ENCODE results near the gene HAGH.
"Not testable (repeated sequence)": the region's sequence is repeated elsewhere in the genome, so short reads cannot be mapped to it uniquely, and the experiment has no call there.

HAGH gene

DNA sequence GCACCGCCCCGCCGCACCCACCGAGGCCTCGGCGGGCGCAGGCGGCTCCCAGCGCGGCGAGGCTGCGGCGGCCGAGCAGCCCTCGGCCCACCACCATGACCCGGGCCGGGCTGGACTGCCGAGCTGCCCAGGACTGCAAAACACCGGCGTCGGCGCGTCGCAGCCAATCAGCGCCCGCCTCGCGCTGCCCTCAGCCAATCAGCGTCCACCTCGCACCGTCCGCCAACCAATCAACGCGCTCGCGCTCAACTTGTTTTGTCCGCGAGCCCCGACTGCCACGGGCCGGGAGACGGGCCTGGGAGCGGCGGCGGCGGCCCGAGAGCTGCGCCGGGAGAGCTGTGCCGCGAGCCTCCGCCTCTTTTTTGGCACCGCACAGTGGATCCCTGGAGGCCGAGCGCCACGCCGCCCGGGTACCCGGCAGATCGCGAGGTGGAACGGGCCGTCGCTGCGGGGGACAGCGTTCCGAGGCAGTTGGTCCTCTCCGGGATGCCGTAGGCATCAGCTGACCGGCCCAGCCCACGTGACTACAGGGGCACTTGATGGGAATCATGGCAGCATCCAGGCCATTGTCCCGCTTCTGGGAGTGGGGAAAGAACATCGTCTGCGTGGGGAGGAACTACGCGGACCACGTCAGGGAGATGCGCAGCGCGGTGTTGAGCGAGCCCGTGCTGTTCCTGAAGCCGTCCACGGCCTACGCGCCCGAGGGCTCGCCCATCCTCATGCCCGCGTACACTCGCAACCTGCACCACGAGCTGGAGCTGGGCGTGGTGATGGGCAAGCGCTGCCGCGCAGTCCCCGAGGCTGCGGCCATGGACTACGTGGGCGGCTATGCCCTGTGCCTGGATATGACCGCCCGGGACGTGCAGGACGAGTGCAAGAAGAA, at the start of gene HAGH, which contains the start of gene FAHD1:
TSS of gene HAGH (minus strand) at position 135 of the 883 bp plus-strand sequence. CDS start at position 97, 38 bp downstream.
TSS of gene FAHD1 (plus strand) at position 516 of the 883 bp plus-strand sequence. CDS start at position 549, 33 bp downstream.
- DNase-seq (ENCODE audit: low read depth), result peak; percentile 68

DNA sequence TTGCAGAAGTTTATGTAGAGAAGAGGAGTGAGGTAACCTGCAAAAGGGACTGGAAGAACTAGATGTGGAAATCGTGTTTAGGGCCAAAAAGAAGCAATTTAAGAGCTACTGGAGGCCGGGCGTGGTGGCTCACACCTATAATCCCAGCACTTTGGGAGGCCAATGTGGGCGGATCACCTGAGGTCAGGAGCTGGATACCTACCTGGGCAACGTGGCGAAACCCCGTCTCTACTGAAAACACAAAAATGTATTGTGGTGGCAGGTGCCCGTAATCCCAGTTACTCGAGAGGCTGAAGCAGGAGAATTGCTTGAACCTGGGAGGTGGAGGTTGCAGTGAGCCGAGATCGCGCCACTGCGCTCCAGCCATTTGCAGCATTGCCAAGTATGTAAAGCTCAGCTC, 49.4 kb upstream of the HAGH start:
- not testable (repeated sequence) for DNase-seq (ENCODE audit: low read depth)

DNA sequence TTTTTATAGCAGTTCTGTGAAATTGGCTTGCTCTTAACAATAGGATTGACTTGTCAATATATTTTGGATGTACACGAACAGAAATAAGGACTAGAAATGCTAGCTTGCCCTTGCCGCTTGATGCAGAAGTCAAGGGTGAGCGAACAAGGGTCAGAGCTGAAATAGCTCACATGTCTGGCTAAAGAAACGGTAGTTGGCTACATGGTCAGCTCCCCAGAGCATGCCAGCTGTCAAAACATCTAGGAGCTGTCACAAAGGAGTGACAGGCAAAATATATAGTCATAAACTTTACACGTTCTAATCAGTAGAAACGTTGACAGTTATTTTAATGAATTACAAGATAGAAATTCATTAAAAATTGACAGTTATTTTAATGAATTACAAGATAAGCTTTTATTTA, 48.2 kb upstream of the HAGH start:
- no peak for DNase-seq (ENCODE audit: low read depth)

DNA sequence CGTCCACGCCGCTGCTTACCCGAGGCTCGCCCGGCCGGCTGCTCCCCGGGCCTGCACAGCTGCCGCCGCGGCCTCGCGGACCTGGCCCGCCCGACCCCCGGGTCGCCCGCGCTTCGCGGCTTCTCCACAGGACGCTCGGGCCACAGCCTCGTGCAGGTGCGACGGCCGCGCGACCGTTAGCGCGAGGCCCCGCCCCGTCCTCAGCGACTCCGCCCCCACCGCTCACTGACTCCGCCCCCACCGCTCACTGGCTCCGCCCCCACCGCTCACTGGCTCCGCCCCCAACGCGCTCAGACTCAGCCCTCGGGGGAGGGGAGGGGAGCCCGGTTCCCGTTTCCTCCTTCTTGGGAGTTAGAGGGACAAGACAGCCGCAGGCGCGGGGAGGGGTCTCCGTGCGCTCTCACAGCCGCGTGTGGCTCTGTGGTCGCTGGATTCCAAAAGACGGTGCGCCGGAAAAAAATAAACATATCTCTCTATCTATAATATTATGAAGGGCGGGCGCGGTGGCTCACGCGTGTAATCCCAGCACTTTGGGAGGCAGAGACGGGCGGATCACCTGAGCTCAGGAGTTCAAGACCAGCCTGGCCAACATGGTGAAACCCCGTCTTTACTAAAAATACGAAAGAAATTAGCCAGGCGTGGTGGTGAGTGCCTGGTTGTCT, 45.5 kb upstream of the HAGH start, which contains the start of gene MEIOB:
TSS of gene MEIOB (minus strand) at position 191 of the 662 bp plus-strand sequence. CDS start 3,989 bp downstream, outside the sequence.
- no peak for DNase-seq (ENCODE audit: low read depth)

DNA sequence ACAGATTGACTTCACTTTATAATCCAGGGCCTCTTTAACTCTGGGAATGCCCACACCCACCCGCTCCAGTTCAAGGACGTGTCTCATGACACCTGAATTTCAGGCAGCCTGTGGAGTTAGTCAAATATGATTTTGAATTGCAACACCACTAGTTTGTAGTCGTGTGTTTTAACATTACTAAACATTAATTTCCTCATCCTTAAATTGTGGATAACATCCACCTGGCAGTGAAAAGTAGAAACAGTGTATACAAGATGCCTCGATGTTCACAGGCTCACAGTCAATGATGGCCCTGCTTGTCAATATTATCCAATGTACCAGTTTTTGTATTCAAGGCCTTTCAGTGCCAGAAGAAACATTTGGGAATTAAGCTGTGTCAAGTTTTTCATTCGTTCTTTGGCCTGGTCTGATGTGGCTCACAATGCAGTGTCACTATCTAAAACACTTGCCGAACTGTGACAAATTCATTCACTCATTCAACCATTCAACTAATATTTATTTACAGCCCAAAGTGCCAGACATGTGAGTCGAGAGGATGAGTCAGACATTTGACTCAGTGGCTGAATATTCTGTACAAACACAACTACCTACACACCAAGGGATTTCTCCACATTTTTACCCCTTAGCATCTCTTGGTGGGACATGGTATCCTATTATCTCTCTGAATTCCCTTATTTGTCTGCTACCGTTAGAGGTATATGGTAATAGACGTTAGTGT, 43.9 kb upstream of the HAGH start:
- DNase-seq (ENCODE audit: low read depth), result peak; percentile 52

DNA sequence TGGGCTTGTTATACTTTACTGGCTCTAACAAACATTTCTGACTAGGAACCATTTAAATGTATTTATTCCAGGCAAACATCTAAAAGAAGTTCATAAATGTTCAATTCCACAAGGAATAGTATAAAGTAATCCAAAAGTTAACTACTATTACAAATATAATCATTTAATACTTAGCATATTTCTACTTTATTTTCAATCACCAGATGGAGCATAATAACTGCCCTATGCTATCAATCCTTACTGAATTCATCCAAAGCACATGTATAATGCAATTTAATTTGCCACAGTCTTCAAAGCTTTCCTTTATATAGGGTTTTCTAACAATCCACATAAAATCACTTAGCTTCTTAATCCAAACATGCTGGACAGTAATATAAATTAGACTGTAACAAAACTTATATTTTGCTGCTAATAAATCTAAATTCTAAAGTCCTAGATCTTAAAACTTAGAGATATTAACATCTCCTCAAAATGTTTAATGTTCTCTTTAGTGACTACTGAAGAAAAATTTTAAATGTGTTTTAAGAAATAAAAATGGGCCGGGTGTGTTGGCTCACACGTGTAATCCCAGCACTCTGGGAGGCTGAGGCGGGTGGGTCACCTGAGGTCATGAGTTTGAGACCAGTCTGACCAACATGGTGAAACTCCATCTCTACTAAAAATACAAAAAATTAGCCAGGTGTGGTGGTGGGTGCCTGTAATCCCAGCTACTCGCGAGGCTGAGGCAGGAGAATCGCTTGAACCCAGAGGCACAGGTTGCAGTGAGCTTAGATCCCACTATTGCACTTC, 39.5 kb upstream of the HAGH start:
- no peak for DNase-seq (ENCODE audit: low read depth)

DNA sequence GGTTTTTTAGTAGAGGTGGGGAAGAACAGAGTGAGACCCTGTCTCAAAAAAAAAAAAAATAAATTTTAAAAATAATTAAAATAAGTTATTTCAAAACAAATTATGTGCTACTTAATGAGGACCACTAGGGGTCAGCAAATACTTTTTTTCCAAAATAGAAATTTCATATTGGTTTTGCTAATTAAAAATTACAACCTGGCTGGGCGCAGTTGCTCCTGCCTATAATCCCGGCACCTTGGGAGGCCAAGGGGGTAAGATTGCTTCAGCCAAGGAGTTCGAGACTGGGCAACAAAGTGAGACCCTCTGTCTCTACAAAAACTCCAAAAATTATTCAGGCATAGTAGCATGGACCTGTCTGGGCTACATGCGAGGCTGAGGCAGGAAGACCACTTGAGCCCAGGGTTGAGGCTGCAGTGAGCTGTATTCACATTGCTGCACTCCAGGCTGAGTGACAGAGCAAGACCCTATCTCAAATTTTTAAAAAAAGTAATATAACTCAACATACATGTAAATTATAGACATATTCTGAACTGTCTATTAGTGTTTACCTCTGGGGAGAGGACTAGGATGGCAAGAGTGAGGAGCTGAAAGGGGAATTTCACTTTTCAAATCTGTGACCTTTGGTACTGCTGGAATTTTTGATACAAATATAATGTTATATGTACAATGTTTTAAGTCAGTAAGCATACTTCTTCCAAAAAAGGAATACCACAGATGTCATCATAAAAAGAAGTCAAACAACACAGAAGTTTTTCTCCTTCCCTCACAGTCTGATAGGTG, 37.2 kb upstream of the HAGH start:
- DNase-seq (ENCODE audit: low read depth), result peak; percentile 20

DNA sequence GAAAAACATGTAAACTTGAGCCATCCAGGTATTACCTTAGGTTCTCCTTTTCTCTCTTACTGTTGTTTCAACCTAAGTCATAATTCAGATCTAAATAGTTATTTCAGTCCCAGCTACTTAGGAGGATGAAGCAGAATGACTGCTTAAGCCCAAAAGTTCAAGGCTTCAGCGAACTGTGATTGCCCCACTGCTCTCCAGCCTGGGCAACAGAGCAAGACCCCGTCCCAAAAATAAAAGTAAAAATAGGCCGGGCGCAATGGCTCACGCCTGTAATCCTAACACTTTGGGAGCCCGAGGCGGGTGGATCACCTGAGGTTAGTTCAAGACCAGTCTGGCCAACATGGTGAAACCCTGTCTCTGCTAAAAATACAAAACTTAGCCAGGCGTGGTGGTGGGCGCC, 35.8 kb upstream of the HAGH start:
- no peak for DNase-seq (ENCODE audit: low read depth)

DNA sequence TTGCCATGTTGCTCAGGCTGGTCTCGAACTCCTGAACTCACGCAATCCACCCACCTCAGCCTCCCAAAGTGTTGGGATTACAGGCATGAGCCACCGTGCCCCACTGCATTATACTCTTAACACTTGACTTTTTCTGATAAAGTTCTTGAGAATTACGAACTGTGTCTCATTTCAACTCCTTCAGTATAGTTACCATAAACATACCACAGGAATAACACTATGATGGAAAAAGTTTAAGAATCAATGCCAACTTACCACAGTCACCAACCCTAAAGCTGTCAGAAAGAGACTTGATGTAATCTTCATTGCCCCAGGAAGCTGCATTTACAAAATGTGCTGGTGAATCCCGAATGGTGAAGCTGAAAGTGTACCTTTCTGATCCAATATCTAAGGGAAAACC, 35.1 kb upstream of the HAGH start:
- DNase-seq (ENCODE audit: low read depth), result no peak

DNA sequence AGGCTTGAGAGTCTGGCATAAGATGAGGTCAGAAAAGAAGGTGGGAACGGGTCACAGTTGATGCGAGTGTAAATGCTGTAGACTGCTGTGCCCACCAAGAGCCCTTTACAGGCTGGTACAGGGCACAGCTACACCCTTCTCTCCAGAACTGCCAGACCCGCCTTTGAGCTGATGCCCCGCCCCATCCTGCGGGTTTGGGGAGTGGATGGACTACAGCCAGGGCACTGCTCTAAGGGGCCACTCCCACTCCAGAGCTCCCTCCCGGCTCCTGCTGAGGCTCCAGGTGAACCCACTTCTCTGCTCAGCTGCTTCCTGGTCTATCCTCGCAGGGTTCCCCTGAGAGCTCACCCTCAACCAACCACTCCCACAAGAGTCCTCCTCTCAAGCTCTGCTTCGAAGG, 33.0 kb upstream of the HAGH start:
- DNase-seq (ENCODE audit: low read depth), result no peak

DNA sequence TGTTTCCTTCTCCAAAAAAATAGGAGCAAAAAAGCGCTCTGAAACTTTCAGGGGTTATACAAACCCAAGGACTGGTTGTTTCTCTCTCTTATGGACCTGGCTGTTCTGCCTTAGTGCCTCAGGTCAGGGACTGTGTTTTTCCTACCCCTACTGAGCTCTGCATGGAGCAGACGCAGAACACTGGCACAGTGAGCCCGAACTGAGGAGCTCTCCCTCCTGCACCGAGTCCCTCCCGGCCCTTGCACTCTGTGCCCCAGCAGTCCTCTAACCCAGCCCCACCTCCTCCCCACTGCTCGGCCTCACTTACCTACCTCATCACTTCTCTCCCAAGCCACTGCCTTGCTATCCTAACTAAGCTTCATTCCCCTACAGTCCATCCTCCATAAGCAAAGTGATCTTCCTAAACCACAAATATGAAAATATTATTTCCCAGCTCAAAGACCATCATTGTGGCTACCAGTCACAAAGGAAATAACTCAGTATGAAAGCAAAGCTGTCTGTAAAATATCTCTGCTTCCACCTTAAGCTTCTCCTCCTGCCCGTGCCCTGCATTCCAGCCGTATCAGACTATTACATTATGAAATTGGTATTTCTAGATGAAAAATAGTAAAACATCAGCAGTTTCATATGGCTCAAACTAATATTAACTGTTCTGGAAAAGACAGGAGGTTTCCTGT, 31.7 kb upstream of the HAGH start:
- DNase-seq (ENCODE audit: low read depth), result no peak

DNA sequence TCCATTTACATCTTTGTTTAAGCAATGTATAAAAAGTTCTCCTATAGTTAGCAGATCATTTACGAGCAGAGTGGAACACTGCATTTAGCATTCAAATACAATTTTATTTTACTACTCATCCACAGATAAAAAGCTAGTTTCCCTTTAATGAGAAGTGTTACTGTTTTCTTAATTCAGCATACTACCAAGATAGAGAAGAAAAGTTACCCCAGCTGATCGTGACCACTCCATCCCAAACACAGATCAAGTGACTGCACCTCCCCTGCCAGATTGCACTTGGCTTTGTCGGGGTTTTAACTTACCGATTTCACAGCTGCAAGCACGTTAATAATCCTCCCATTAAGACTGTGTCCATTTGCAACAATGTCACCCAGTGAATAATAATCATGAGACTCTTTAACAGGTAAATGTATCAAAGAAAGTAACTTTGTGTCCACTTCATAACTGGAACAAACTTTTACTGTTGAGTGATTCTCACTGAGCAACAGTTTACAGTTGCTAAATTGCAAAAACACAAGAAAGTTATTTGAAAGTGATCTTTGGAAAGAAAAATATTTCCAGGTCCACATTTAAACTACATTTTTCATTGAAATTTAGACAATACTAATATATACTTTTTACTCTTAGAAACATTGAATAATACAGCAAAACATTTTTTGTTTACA, 30.9 kb upstream of the HAGH start:
- no peak for DNase-seq (ENCODE audit: low read depth)

DNA sequence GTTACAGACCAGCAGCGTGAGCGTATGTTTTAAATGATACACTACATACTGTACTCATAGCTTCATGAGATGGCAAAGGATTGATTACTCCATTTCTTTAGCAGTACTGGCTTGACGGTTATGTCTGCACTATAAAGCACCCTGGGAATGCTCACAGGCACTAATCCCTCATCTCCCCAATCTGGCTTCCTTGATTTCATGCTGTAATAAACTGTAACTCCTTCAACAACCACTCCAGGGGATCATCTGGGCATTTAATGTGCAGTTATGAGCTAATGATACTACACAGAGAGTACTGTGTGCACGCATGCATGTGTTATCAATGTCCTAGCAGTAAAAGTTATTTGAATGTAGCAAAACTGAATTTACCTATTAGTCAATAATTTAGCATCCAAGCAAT, 25.2 kb upstream of the HAGH start:
- DNase-seq (ENCODE audit: low read depth), result no peak

DNA sequence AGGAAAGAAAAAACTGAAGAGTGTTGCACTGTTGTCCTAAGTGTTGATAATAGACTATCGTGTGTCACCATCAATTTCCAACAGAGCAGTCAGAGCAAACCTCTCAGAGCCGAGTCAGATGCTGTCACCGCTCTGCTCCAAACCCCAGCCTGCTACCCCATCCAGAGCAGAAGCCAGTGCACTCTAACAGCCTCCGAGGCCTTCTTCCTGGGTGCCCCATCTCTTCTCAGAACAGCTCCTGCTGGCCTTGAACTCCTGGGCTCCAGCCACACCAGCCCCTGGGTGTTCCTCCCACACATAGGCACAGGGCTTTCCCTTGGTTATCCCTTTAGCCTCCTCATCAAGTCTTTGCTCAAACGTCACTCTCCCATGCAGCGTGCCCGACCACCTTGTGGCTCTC, 24.4 kb upstream of the HAGH start:
- DNase-seq (ENCODE audit: low read depth), result no peak

DNA sequence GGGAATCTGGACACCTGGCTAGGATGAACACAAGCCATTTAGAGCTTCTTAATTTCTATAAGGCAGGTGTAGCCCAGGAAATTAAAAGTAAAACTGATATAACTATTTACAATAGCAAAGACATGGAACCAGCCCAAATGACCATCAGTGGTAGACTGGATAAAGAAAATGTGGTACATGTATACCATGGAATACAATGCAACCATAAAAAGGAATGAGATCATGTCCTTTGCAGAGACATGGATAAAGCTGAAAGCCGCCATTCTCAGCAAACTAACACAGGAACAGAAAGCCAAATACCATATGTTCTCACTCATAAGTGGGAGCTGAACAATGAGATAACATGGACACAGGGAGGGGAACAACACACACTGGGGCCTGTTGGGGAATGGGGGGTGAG, 19.8 kb upstream of the HAGH start:
- DNase-seq (ENCODE audit: low read depth), result no peak

DNA sequence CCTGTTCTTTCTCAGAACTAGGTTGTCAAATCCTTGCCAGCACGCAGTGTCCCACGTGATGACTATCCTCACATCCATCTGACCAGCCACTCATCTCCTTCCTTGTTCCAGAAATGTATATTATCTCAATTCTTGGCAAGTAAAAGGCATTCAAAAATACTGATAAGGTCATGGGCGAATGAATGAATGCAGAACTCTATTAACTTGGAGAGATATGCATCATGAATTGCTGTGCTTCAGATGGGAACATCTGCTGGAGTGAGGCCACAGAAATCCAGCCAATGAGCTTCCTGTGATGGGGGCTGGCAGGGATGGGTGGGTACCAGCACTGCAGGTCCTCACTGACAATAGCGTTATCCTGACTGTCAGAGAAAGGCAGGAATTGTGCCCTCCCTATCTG, 19.4 kb upstream of the HAGH start:
- DNase-seq (ENCODE audit: low read depth), result no peak

DNA sequence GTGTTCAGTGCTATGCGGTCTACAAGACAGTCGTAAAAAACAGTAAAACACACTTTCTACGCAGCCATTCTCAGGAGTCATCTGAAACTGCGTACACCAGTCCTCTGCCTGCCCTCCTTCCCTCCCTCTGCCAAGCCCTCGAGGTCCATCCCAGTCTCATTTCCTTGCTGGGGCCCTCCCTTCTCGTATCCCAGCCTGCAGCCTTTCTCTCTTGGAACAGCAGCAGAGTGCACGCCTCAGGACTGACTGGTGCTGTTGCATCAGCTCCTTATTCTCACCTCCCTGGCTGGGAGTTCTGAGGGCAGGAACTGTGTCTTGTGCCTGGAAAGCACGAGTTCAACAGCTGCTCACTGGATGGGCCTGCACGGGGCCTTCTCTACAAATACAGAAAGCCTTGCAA, 12.9 kb upstream of the HAGH start:
- no peak for DNase-seq (ENCODE audit: low read depth)

DNA sequence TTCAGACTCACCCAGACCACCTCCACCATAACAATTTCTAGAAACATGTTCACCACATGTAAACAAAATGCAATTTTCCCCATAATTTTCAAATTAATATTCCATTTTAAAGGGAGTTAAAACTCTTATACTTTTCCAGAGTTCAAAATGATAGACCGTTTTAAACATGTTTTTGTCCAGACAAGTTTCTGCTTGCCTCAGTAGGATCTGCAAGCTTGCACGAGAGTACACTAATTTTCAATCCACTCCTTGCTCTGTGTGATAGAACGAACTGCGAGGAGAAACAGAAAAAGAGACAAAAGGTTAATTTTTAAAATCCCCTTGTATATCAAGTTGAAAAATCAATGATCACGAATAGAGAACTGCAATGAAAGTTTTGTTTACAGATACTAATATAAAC, 7.5 kb upstream of the HAGH start:
- DNase-seq (ENCODE audit: low read depth), result no peak

DNA sequence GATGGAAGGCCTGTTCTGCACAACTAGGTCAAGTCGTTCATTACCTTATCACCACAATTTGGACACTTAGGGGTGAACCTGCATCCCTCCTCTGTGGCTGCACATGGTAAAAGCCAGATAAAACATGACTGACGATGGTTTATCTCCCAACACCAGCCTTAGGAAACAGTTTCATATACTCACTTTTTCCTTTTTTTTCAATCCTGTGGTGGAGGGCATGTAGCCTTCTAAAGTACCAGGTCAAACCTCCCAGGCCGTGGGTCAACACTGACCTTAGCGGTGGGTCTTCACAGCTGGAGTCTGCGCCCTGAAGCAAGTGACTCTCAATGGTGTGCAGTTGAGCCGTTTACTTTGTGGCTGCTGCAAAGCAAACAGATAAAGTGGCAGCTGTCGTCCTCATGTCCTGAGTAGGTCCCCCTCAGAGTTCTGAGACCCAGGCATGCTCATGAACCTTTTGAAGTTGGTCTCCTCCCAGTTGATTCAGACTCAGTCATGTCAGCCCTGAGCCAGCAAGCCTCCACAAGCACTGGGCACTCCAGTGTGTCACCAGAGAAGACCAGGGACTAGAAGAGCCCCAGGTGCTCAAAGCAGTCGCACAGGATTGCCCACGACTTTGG, 6.3 kb upstream of the HAGH start:
- DNase-seq (ENCODE audit: low read depth), result no peak
